Measurements from ENCODE around the gene HAS3.

- no peak for TF ChIP-seq EZH2 (IDR thresholded peaks at IDR 0.05; ENCODE audit: low read length)
- TF ChIP-seq, protein P1, sequence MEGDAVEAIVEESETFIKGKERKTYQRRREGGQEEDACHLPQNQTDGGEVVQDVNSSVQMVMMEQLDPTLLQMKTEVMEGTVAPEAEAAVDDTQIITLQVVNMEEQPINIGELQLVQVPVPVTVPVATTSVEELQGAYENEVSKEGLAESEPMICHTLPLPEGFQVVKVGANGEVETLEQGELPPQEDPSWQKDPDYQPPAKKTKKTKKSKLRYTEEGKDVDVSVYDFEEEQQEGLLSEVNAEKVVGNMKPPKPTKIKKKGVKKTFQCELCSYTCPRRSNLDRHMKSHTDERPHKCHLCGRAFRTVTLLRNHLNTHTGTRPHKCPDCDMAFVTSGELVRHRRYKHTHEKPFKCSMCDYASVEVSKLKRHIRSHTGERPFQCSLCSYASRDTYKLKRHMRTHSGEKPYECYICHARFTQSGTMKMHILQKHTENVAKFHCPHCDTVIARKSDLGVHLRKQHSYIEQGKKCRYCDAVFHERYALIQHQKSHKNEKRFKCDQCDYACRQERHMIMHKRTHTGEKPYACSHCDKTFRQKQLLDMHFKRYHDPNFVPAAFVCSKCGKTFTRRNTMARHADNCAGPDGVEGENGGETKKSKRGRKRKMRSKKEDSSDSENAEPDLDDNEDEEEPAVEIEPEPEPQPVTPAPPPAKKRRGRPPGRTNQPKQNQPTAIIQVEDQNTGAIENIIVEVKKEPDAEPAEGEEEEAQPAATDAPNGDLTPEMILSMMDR (optimal IDR thresholded peaks at IDR 0.05 in 1 of 3, IDR thresholded peaks at IDR 0.05 in 1 of 3, conservative IDR thresholded peaks at IDR 0.05 in 1 of 3; ENCODE audit: extremely low read depth in 1 of 3, insufficient read depth in 2 of 3, low read length in 3 of 3) = no peak
These were observed 9.0 kb downstream of the HAS3 start for GRCh38 chr16:69114346-69114975.
